A549 (cell line): ENCODE results near the gene GHITM. TPM values are rescaled to one million over a fixed set of nuclear protein-coding genes. Genes with fewer than 3 reads are reported as not detected.

ENCODE experiments used
- ATAC-seq, 2 experiments: fragments of 200-7000 bp in 1 of 2; fragments of >200 bp in 1 of 2; cut with Nextera tagmentation in 1 of 2; cut with Tn5 transposase in 1 of 2; 3 replicates each; pipeline versions ENCODE4 v1.8.0 to v1.9.1; 2018 to 2020; ENCODE audit warnings: mild to moderate bottlenecking in 1 of 2, moderate library complexity in 1 of 2
- CTCF ChIA-PET: fragments of 300-600 bp; sonication (Branson Sonifier 250); formaldehyde crosslinking; extraction: SDS; loops from one replicate; lab custom pipeline; 2021; ENCODE audit warnings: antibody characterized with exemption, inconsistent platforms; lab: Yijun Ruan, JAX
- POLR2A ChIA-PET: fragments of 350-600 bp; formaldehyde crosslinking; extraction: SDS; loops from one replicate; lab custom pipeline; 2021; ENCODE audit warnings: antibody characterized with exemption, inconsistent platforms; lab: Yijun Ruan, JAX
- DNase-seq, 2 experiments: peaks; one replicate each; pipeline versions ENCODE4 v3.0.0 to v3.0.0-alpha.2; 2011 to 2016; ENCODE audit warnings: low read depth in 1 of 2, low spot score in 1 of 2
- FAIRE-seq: peaks from 2 replicates; lab custom pipeline; 2011; peaks lifted over from hg19 to GRCh38; lab: Jason Lieb, UNC
- H3K27ac ChIP-seq, 2 experiments: fragments of >200 bp; sonication (Bioruptor Twin); formaldehyde crosslinking; 3 replicates each; pipeline ENCODE4 v1.5.1; 2016 to 2017
- H3K4me1 ChIP-seq: fragments of >200 bp; sonication (Bioruptor Twin); formaldehyde crosslinking; 3 replicates; pipeline ENCODE4 v1.6.1; 2016
- H3K4me2 ChIP-seq: fragments of >200 bp; sonication (Bioruptor Twin); formaldehyde crosslinking; 3 replicates; pipeline ENCODE4 v1.6.1; 2016
- H3K4me3 ChIP-seq: fragments of >200 bp; sonication (Bioruptor Twin); formaldehyde crosslinking; 3 replicates; pipeline ENCODE4 v1.5.1; 2016
- H3K9me3 ChIP-seq: fragments of >200 bp; sonication (Bioruptor Twin); formaldehyde crosslinking; 3 replicates; pipeline ENCODE4 v1.6.1; 2016
- CBX2 ChIP-seq: fragments of 200-600 bp; sonication (generic); IDR thresholded peaks from 2 replicates; pipeline ENCODE4 v1.6.1; 2016; ENCODE audit warnings: low read depth, mild to moderate bottlenecking, borderline replicate concordance
- EHMT2 ChIP-seq: fragments of 200-600 bp; sonication (generic); IDR thresholded peaks from 2 replicates; pipeline ENCODE4 v1.6.1; 2016; ENCODE audit warnings: antibody characterized with exemption, low read depth, mild to moderate bottlenecking, moderate library complexity
- ESRRA ChIP-seq: fragments of 150-350 bp; IDR thresholded peaks from 2 replicates; pipeline ENCODE4 v1.6.1; 2014; ENCODE audit warnings: mild to moderate bottlenecking, low read length, borderline replicate concordance
- FOXS1 ChIP-seq: fragments of 250-450 bp; sonication (Bioruptor Pico); IDR thresholded peaks from 2 replicates; pipeline ENCODE4 v1.5.0; 2020; ENCODE audit warnings: mild to moderate bottlenecking, moderate library complexity
- GATA3 ChIP-seq: IDR thresholded peaks from 2 replicates; pipeline ENCODE4 v1.6.1; 2012; ENCODE audit warnings: borderline replicate concordance
- HEYL ChIP-seq: fragments of 250-450 bp; sonication (Bioruptor Pico); IDR thresholded peaks from 2 replicates; pipeline ENCODE4 v1.8.0; 2021; ENCODE audit warnings: mild to moderate bottlenecking, moderate library complexity
- HOXA7 ChIP-seq: fragments of 250-450 bp; sonication (Bioruptor Pico); IDR thresholded peaks from 2 replicates; pipeline ENCODE4 v1.5.0; 2020; ENCODE audit warnings: mild to moderate bottlenecking, moderate library complexity
- HOXB13 ChIP-seq: fragments of 250-450 bp; sonication (Bioruptor Pico); IDR thresholded peaks from 2 replicates; pipeline ENCODE4 v1.5.0; 2020; ENCODE audit warnings: low read depth, mild to moderate bottlenecking, moderate library complexity
- JUNB ChIP-seq: fragments of >200 bp; sonication (Bioruptor Twin); formaldehyde crosslinking; IDR thresholded peaks from 2 replicates; pipeline ENCODE4 v1.6.1; 2016
- KDM5A ChIP-seq: fragments of 200-600 bp; sonication (generic); IDR thresholded peaks from 2 replicates; pipeline ENCODE4 v1.6.1; 2016; ENCODE audit warnings: antibody characterized with exemption, mild to moderate bottlenecking
- PHF8 ChIP-seq: fragments of 200-600 bp; sonication (generic); IDR thresholded peaks from 2 replicates; pipeline ENCODE4 v1.6.1; 2016; ENCODE audit warnings: low read depth, mild to moderate bottlenecking, antibody characterized with exemption, moderate library complexity, borderline replicate concordance
- POLR2AphosphoS2 ChIP-seq: conservative IDR thresholded peaks from 2 replicates; pipeline ENCODE4 v1.6.1; 2012; ENCODE audit warnings: low read length, improper control_type of control experiment, inconsistent platforms
- RARB ChIP-seq: fragments of 250-450 bp; sonication (Bioruptor Pico); IDR thresholded peaks from 2 replicates; pipeline ENCODE4 v1.8.0; 2021; ENCODE audit warnings: mild to moderate bottlenecking, moderate library complexity
- RCOR1 ChIP-seq: fragments of 150-350 bp; IDR thresholded peaks from 2 replicates; pipeline ENCODE4 v1.6.1; 2014; ENCODE audit warnings: antibody characterized with exemption, low read length, low read depth
- RFX5 ChIP-seq: fragments of 450-650 bp; IDR thresholded peaks from 2 replicates; pipeline ENCODE4 v1.7.1; 2014; ENCODE audit warnings: antibody characterized with exemption, mild to moderate bottlenecking, moderate library complexity
- SMC3 ChIP-seq: fragments of >200 bp; sonication (Bioruptor Twin); formaldehyde crosslinking; IDR thresholded peaks from 3 replicates; pipeline ENCODE4 v1.6.1; 2018; ENCODE audit warnings: inconsistent platforms
- ZC3H11A ChIP-seq: fragments of 450-650 bp; IDR thresholded peaks from 2 replicates; pipeline ENCODE4 v1.6.1; 2014; ENCODE audit warnings: antibody characterized with exemption, mild to moderate bottlenecking
- WGBS: methylation state at CpG from one replicate; pipeline ENCODE4 v1.1.6; 2017; ENCODE audit errors: missing lambda C conversion rate; 5-methylcytosine and 5-hydroxymethylcytosine counted together
- polyA plus RNA-seq, 4 experiments: library from polyadenylated mRNA; depleted of rRNA in 3 of 4; stranded (reverse); fragments of >200 nt; fragmentation: RNase III in 1 of 4; extraction: RNeasy Plus Mini Kit Qiagen cat#74134 plus additional on column Dnase treatment in 1 of 4; gene quantifications; 2 replicates in 3 of 4; 3 replicates in 1 of 4; pipeline ENCODE4 v1.2.3, GENCODE V29; 2011 to 2017
- TF ChIP-seq, protein P1 (sequence below): IDR thresholded peaks from 2 replicates; pipeline ENCODE4 v1.6.1; 2012; ENCODE audit warnings: low read depth, borderline replicate concordance
- TF ChIP-seq, protein P2 (sequence below): IDR thresholded peaks from 2 replicates; pipeline ENCODE4 v1.6.1; 2012
- TF ChIP-seq, protein P3 (sequence below): fragments of 250-450 bp; sonication (Bioruptor Pico); IDR thresholded peaks from 2 replicates; pipeline ENCODE4 v1.5.0; 2021; ENCODE audit warnings: mild to moderate bottlenecking, moderate library complexity, borderline replicate concordance
- TF ChIP-seq, protein P4 (sequence below): IDR thresholded peaks from 2 replicates; pipeline ENCODE4 v1.6.1; 2012

The GHITM gene
- polyA plus RNA-seq, 2 of the 4 experiments (the other 2 are of a cell fraction) = 220 to 360 TPM

DNA sequence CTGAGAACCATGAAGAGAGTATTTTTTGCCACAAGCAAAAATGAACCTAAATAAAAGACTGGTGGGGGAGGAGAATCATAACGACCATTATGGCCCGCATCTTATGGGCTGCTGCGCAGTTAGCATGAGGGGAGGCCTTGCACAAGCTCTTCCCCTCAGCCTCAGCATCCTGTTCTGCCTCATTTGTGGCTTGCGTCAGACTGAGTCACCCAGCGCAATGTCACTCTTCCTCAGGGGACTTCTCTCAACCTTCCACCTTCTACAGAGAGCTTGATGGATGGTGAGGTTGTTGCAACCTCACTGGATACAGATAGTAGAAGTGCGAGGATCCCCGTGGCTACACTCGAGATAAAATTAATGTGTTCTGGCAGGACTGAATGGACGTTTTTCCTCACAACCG lies 17.5 kb downstream of the GHITM start:
- 85% methylated on average over 10 of the region's 10 CpGs for WGBS
- DNase-seq (no peak), FAIRE-seq (no peak)
- CTCF ChIA-PET = interaction anchor here (1.0 kb wide), 1 partner anchor 9 kb away, joined by 4 read pairs; no protein-coding TSS in a partner anchor
- no peak overlapping the region for H3K4me2 ChIP-seq
- H3K9me3 ChIP-seq = no peaks in the 10 kb centered on the region
- H3K4me1 ChIP-seq = no peaks in the 10 kb centered on the region
- TF ChIP-seq KDM5A (no peak), POLR2AphosphoS2 (0 out of 2 replicates have a peak, but pooled peaks have one; percentile 59), ZC3H11A (no peak)
- TF ChIP-seq, all 56 proteins: peak for 1
- ATAC-seq = peak; percentile 41; a peak in 3 of 6 replicates
- Histone ChIP-seq H3K27ac (no peak overlapping the region), H3K4me3 (no peak overlapping the region)
- POLR2A ChIA-PET = interaction anchor here (1.0 to 1.6 kb wide), 2 partner anchors 9 to 16 kb away, joined by 3 to 8 read pairs; no protein-coding TSS in a partner anchor

DNA sequence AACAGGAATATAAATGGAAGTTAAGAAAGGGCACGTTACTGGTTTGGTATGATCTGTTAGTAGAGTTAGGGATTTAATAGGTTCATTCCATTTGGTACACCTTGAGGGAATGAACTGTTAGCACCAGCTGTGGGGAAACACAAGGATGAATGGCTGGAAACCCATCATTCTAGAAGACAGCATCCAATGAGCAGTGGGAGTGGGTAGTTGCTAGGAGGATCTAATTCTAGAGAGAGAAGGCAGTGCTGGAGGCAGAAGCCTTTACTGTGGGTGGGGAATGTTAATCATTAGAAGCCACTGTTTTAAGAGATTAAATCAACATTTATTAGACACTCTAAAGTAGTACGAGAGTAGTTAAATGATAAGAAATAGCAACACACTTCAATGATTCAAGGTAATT lies 18.8 kb downstream of the GHITM start:
- Histone ChIP-seq H3K9me3 (no peaks in the 10 kb centered on the region), H3K4me1 (no peaks in the 10 kb centered on the region), H3K4me2 (no peak overlapping the region), H3K27ac (no peak overlapping the region), H3K4me3 (no peak overlapping the region)
- 81% methylated on average over 2 of the region's 2 CpGs for WGBS
- POLR2A ChIA-PET = no interaction called here
- TF ChIP-seq HOXA7 (CRISPR knock-in tag) = no peak
- DNase-seq (no peak), ATAC-seq (peak in 1 of 2 experiments; percentile 13; a peak in 1 of 6 replicates), FAIRE-seq (no peak)
- CTCF ChIA-PET = interaction anchor here (2.3 kb wide), 1 partner anchor 9 kb away, joined by 6 read pairs; no protein-coding TSS in a partner anchor

DNA sequence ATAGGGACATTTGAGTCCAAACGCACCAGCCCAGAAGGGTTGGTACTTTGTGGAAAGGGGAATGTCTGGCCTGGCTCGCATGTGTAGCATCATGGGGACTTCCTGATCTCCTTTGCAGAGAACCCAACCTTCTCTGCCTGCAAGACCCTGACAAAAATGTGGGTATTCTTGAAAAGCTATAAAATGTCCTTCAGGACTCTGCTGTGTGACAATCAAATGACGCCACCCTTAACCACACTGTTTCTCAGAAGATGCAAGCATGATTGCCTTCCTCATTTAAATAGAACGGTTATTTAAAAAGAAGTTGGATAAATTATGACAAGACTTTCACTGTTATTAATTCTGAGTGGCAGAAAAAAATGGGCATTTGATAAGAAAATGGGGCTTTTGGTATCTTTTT lies 19.2 kb downstream of the GHITM start:
- 80% methylated on average over 4 of the region's 4 CpGs for WGBS
- FAIRE-seq = no peak
- POLR2A ChIA-PET = no interaction called here
- H3K4me2 ChIP-seq = no peak overlapping the region
- no peak overlapping the region for H3K27ac ChIP-seq
- no peak overlapping the region for H3K4me3 ChIP-seq
- ATAC-seq = peak in 1 of 2 experiments; percentile 19; a peak in 1 of 6 replicates
- no peaks in the 10 kb centered on the region for H3K4me1 ChIP-seq
- TF ChIP-seq HOXB13 (CRISPR knock-in tag) (no peak), RFX5 (no peak), HEYL (no peak)
- TF ChIP-seq, protein P1, sequence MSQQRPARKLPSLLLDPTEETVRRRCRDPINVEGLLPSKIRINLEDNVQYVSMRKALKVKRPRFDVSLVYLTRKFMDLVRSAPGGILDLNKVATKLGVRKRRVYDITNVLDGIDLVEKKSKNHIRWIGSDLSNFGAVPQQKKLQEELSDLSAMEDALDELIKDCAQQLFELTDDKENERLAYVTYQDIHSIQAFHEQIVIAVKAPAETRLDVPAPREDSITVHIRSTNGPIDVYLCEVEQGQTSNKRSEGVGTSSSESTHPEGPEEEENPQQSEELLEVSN = no peak
- TF ChIP-seq, all 56 proteins: peak for 0
- no peaks in the 10 kb centered on the region for H3K9me3 ChIP-seq
- CTCF ChIA-PET = interaction anchor here (0.8 to 2.3 kb wide), 3 partner anchors 10 to 45 kb away, joined by 3 to 6 read pairs (median 3); no protein-coding TSS in a partner anchor
- no peak for DNase-seq

DNA sequence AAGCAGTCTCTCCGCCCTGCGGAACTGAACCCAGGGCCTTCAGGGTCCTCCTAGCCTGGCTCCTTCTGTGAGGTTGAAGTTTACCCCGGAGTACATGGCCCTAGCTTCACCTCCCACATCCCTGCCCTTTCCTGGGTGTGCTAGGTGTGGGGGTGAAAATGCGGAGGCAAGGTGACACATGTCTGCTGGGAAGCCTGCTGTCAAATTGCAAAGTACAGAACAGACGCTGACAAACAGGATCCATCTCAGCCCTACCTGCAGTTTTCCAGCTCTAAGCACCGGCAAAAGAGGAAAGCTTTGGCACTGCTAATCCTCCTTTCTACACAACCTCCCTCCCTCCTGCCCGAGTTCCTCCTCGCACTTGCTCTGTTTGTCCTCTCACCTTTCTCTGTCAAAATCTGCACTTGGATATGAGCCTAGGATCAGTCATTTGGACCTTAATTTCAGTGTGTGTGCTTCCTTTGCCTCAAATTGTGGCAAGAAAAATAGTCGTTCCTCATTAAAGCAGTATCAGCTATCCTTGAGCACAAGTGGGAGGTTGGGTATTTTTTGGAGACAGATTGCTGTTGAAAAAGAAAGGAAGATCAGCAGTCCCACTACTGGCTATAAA lies 19.9 kb downstream of the GHITM start:
- no peak overlapping the region for H3K4me2 ChIP-seq
- ATAC-seq (peak; percentile 21 to 39; a peak in 3 of 6 replicates), DNase-seq (no peak), FAIRE-seq (no peak)
- WGBS = 52% methylated on average over 9 of the region's 9 CpGs
- H3K4me3 ChIP-seq = no peak overlapping the region
- ChIA-PET CTCF (interaction anchor here (0.8 to 2.3 kb wide), 4 partner anchors 9 to 88 kb away, joined by 3 to 6 read pairs (median 4); no protein-coding TSS in a partner anchor), POLR2A (no interaction called here)
- no peaks in the 10 kb centered on the region for H3K4me1 ChIP-seq
- TF ChIP-seq FOXS1 (no peak), JUNB (no peak), ESRRA (no peak), PHF8 (no peak)
- TF ChIP-seq, protein P2, sequence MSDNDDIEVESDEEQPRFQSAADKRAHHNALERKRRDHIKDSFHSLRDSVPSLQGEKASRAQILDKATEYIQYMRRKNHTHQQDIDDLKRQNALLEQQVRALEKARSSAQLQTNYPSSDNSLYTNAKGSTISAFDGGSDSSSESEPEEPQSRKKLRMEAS = no peak
- no peak overlapping the region for H3K27ac ChIP-seq
- no peaks in the 10 kb centered on the region for H3K9me3 ChIP-seq

DNA sequence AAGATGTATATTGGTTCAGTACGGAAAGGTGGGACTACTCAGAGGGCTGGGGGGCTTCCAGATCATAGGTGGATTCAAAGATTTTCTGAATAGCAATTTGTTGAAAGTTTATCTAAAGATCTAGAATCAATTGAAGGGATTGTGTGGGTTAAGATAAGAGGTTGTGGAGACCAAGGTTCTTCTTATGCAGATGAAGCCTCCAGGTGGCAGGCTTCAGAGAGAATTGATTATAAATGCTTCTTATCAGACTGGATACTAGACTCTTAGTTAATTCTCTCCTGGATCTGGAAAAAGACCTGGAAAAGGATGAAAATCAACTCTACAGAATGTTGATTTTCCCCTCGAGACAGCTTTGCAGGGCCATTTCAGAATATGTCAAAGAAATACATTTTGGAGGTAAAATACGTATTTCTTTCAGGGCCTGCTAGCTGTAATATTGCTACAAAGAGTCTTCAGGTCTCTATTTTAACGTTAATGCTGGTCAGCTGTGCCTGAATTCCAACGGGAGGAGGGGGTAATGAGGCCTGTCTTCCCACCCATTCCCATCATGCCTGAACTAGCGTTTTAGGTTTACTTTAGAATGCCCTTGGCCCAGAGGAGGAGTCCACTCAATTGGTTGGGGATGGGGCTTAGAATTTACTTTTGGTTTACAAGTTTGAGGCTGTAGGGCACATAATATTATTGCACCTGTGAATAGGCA lies 21.5 kb downstream of the GHITM start:
- ChIA-PET POLR2A (no interaction called here), CTCF (interaction anchor here (1.1 to 2.1 kb wide), 3 partner anchors 12 to 96 kb away, joined by 3 to 11 read pairs (median 5); no protein-coding TSS in a partner anchor)
- DNase-seq (no peak), FAIRE-seq (no peak), ATAC-seq (no peak)
- Histone ChIP-seq H3K4me1 (no peaks in the 10 kb centered on the region), H3K9me3 (no peaks in the 10 kb centered on the region), H3K4me3 (no peak overlapping the region), H3K4me2 (no peak overlapping the region), H3K27ac (no peak overlapping the region)
- 51% methylated on average over 6 of the region's 6 CpGs for WGBS
- TF ChIP-seq GATA3 (no peak), EHMT2 (no peak), CBX2 (no peak), RARB (no peak), RCOR1 (no peak), FOXS1 (no peak), SMC3 (no peak)
- TF ChIP-seq, protein P3, sequence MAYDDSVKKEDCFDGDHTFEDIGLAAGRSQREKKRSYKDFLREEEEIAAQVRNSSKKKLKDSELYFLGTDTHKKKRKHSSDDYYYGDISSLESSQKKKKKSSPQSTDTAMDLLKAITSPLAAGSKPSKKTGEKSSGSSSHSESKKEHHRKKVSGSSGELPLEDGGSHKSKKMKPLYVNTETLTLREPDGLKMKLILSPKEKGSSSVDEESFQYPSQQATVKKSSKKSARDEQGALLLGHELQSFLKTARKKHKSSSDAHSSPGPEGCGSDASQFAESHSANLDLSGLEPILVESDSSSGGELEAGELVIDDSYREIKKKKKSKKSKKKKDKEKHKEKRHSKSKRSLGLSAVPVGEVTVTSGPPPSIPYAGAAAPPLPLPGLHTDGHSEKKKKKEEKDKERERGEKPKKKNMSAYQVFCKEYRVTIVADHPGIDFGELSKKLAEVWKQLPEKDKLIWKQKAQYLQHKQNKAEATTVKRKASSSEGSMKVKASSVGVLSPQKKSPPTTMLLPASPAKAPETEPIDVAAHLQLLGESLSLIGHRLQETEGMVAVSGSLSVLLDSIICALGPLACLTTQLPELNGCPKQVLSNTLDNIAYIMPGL = no peak
- TF ChIP-seq, protein P4, sequence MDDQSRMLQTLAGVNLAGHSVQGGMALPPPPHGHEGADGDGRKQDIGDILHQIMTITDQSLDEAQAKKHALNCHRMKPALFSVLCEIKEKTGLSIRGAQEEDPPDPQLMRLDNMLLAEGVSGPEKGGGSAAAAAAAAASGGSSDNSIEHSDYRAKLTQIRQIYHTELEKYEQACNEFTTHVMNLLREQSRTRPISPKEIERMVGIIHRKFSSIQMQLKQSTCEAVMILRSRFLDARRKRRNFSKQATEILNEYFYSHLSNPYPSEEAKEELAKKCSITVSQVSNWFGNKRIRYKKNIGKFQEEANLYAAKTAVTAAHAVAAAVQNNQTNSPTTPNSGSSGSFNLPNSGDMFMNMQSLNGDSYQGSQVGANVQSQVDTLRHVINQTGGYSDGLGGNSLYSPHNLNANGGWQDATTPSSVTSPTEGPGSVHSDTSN = no peak
